SK-N-SH treated with all-trans-retinoic acid at 6 μM for 48 hours (cell line): ENCODE results near the gene SLC1A5.

Experiments
- BACH2 ChIP-seq: fragments of 250-450 bp; sonication (Bioruptor Pico); IDR thresholded peaks from 2 replicates; pipeline ENCODE4 v1.9.0; 2021; ENCODE audit warnings: mild to moderate bottlenecking, borderline replicate concordance
- ZFP3 ChIP-seq: fragments of 250-450 bp; sonication (Bioruptor Pico); IDR thresholded peaks from 2 replicates; pipeline ENCODE4 v1.5.0; 2020; ENCODE audit warnings: mild to moderate bottlenecking, moderate library complexity
- ZFP30 ChIP-seq: fragments of 450-650 bp; formaldehyde crosslinking; IDR thresholded peaks from 2 replicates; pipeline ENCODE4 v1.5.0; 2022; ENCODE audit warnings: mild to moderate bottlenecking, moderate library complexity
- TF ChIP-seq, protein P1 (sequence below): fragments of 250-450 bp; sonication (Bioruptor Pico); IDR thresholded peaks from 2 replicates; pipeline ENCODE4 v1.5.1; 2020; ENCODE audit warnings: low read depth, mild to moderate bottlenecking, moderate library complexity
- TF ChIP-seq, protein P2 (sequence below): fragments of 250-450 bp; sonication (Bioruptor Pico); IDR thresholded peaks from 2 replicates; pipeline ENCODE4 v1.5.1; 2021; ENCODE audit warnings: mild to moderate bottlenecking, moderate library complexity

DNA sequence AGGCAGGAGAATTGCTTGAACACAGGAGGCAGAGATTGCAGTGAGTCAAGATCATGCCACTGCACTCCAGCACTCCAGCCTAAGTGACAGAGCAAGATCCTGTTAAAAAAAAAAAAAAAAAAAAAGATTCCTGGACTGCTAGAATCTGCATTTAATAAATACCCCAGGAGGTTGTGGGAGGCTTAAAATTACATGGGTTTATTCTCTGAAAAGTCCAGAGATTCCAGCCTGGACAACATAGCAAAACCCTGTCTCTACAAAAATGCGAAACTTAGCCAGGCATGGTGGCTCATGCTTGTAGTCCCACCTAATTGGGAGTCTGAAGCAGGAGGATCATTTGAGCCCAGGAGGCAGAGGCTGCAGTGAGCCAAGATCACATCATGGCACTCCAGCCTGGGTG, 9.5 kb upstream of the SLC1A5 start:
- TF ChIP-seq ZFP3 (CRISPR knock-in tag) (no peak), ZFP30 (CRISPR knock-in tag) (no peak), BACH2 (no peak)
- TF ChIP-seq, protein P1, sequence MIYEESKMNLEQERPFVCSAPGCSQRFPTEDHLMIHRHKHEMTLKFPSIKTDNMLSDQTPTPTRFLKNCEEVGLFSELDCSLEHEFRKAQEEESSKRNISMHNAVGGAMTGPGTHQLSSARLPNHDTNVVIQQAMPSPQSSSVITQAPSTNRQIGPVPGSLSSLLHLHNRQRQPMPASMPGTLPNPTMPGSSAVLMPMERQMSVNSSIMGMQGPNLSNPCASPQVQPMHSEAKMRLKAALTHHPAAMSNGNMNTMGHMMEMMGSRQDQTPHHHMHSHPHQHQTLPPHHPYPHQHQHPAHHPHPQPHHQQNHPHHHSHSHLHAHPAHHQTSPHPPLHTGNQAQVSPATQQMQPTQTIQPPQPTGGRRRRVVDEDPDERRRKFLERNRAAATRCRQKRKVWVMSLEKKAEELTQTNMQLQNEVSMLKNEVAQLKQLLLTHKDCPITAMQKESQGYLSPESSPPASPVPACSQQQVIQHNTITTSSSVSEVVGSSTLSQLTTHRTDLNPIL (CRISPR knock-in tag) = no peak
- TF ChIP-seq, protein P2, sequence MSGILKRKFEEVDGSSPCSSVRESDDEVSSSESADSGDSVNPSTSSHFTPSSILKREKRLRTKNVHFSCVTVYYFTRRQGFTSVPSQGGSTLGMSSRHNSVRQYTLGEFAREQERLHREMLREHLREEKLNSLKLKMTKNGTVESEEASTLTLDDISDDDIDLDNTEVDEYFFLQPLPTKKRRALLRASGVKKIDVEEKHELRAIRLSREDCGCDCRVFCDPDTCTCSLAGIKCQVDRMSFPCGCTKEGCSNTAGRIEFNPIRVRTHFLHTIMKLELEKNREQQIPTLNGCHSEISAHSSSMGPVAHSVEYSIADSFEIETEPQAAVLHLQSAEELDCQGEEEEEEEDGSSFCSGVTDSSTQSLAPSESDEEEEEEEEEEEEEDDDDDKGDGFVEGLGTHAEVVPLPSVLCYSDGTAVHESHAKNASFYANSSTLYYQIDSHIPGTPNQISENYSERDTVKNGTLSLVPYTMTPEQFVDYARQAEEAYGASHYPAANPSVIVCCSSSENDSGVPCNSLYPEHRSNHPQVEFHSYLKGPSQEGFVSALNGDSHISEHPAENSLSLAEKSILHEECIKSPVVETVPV (CRISPR knock-in tag) = no peak
